ENCODE measurements around the gene BRAF.
A peak's percentile ranks its signal among the peaks of the same experiment; 100 is the strongest.
"Not testable (repeated sequence)": the region's sequence is repeated elsewhere in the genome, so short reads cannot be mapped to it uniquely, and the experiment has no call there.

Gene BRAF

DNA sequence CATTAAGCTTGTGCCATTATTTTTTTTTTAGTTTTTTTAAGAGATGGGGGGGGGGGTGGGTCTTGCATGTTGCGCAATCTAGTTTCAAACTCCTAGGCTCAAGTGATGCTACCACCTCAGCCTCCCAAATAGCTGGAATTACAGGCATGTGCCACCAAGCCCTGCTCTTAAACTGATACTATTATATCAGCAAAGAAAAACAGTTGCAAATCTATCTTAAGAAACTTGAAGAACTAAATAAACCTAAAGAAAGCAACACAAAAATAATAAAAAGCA is 47.5 kb downstream of the BRAF start:
- DNase-seq (ENCODE audit: low read depth in 2 of 2) = no peak

DNA sequence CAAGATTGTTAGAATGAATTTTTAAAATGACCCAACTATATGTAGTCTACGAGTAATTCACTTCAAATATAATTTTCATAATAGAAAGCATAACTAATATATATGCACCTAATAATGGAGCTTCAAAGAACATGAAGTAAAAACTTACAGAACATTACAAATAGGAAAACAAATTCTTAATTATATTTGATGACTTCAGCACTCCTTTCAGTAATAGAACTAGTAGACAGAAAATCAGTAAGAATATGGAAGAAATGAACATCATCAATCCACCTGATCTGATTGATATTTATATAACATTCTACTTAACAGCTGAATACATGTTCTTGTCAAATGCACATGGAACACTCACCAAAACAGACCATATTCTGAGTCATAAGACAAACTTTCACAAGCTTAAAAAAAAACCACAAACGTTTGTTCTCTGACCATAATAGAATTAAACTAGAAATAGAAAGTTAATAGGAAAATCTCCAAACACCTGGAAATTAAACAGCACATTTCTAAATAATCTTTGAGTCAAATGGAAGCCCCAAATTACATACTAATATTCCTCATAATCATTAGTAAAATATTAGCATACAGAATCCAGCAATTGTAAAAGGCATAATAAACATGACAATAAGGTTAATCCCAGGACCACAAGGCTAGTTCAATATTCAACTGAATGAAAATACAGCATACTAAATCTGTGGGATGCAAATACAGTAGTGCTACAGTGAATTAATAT is 48.0 kb downstream of the BRAF start:
- no peak for DNase-seq (ENCODE audit: low read depth in 2 of 2)

DNA sequence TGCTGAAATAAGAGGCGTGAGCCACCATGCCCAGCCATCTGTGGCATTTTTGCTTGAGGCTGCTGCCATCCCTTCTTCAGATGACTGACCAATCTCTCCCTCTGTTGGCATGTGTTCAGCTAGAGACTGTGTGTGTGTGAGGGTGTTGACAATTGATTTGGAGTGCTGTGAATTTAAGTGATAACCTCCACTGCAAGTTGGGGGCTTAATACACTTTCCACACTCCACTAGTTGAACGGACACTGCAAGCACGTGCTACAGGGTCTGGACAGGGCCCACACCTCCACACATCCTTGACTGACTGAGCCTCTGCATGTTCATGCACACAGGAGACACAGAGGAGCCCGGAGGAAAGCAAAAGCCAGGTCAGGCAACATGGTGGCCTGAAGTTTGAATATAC is 51.3 kb downstream of the BRAF start:
- DNase-seq (ENCODE audit: low read depth in 2 of 2) = no peak

DNA sequence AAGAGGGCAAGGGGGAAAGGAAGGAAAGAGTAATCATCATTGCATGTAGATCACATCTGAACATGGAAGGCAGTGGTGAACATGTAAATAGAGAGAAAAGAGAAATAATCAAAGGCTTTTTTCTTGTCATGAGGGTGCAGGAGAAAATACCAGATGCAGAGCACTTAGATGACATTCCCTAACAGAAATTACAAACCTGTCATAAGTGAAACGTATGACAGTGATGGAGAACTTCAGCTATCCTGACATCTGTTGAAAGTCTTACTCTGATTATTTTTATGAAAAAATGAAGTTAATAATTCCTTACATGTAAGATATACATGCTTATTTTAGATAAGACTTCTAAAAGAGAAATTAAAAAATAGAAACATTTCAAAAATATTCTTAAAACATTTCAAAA is 54.7 kb downstream of the BRAF start:
- no peak for DNase-seq (ENCODE audit: low read depth in 2 of 2)

DNA sequence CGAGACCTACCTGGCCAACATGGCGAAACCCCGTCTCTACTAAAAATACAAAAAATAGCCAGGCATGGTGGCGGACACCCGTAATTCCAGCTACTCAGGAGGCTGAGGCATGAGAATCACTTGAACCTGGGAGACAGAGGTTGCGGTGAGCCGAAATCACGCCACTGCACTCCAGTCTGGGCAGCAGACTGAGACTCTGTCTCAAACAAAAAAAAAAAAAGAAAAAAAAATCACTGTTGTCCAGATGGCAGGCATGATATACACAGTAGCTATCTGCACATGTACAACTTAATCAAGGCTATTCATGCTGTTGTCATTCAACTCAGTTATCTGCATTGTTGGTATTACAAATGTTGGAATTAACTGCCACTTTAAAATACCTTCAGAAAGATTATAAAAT is 55.3 kb downstream of the BRAF start:
- no peak for DNase-seq (ENCODE audit: low read depth in 2 of 2)

DNA sequence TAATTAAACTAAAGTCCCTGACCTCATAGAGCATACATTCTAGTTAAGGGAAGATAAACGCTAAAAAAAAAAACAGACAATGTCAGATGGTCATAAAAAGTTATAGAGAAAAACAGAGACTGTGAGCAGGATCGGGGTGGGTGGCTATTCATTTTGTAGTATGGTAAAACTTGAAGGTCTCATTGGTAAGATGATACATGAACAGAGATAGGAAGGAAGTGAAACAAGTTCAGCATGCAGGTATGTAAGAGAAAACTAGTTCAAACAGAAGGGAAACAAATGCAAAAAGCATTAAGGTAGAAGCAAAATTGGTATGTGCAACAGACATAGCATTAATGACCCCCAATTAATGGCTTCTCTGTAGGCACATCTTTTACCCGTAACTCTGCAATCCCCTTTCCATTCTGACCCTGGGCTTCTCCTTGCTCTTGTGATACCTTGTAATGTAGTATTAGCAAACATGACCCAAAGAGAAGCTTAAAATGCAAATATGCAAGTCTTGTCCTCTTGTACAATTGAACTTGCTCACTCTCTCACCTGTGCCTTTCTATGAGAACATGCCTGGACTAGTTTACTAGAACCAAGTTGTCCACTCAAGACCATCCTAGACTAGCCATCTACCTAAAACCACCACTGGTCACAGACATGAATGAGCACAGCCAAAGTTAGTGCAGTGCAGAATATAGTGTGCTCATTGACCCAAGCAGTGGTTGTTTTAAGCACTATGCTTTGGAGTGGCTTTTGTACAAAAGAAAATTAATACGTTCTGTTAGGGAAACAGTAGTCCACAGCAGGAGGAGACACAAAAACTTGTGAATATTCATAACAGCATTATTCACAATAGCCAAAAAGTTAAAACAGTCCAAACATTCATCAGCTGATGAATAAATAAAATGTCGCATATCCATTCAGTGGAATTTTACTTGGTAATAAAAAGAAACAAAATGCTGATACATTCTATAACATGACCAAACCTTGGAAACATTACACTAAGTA is 57.0 kb downstream of the BRAF start:
- DNase-seq (ENCODE audit: low read depth in 2 of 2) = no peak

DNA sequence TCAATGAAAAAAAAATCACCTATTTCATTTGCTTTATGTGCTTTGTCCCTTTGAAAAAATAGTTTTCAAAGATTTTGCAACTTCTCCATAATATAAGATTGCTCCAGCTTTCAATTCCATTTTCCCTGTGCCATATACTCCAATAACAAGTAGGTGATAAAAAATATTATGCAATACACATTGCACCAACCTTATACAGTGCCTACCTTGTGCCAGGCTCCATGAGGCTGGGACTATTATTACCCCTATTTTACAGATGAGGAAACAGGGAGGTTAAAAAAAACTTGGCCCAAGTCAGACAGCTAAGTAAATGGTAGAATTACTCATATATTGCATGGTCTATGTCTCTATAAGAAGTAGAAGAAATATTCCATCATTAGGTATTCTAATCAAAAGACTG is 57.8 kb downstream of the BRAF start:
- DNase-seq (ENCODE audit: low read depth in 2 of 2) = no peak

DNA sequence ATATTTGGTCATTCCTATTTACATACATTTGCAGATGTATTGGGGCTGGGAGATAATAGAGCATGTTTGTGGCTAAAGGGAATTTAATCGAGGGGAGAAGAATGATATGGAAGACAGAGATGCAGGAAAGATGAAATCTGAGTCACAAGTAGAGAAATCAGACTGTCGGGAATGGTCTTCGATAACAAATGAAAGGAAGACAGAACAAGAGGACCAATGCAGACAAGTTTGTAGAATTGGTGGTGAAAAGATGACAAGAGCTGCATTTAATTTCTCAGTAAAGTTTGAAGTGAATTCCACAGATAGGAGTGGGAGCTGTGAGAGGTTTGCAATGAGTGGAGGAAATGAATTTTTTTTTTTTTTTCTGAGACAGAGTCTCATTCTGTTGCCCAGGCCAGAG is 60.0 kb downstream of the BRAF start:
- no peak for DNase-seq (ENCODE audit: low read depth in 2 of 2)

DNA sequence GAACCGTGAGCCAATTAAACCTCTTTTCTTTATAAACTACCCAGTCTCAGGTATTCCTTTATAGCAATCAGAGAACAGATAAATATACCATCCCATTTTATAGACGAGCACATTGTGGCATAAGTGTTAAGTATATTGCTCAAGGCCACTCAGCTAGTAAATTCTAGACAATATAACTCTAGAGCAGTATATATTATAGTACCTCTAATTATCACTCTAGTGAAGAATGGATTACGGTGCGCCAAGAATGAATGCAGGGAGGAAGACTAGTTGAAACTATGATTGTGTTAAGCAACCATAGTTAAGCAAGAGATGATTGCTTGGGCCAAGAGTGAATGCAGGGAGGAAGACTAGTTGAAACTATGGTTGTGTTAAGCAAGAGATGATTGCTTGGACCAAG is 60.9 kb downstream of the BRAF start:
- DNase-seq (ENCODE audit: low read depth in 2 of 2) = no peak

DNA sequence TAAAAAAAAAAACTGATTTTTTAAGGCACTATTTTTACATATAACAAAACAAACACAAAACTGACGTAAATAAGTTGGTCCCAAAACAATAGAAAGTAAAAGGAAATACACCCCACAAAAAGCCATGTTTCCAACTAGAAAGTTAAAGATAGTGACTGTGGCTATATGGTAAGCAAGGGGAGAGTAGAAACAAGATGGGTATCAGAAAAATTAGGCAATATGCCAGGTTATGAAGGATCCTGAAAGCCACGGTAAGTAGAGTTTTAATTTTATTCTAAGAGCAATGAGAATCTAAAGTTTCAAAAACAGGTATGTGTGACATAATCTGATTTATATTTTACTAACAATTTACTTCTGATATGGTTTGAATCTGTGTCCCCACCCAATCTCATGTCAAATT is 61.5 kb downstream of the BRAF start:
- no peak for DNase-seq (ENCODE audit: low read depth in 2 of 2)

DNA sequence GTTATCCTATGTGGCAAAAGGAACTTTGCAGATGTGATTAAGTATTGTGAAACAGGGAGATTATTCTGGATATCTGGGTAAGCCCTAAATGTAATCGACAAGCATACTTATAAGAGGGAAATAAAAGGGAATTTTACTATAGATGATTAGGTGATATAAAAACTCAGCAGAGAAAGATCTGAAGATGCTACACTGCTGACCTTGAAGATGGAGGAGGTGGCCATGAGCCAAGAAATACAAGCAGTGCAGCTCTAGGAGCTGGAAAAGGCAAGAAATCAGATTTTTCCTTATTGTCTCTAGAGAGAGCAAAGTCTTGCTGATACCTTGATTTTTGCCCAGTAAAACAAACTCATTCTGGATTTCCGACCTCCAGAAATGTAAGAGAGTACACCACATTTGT is 67.7 kb downstream of the BRAF start:
- DNase-seq (ENCODE audit: low read depth in 2 of 2) = no peak

DNA sequence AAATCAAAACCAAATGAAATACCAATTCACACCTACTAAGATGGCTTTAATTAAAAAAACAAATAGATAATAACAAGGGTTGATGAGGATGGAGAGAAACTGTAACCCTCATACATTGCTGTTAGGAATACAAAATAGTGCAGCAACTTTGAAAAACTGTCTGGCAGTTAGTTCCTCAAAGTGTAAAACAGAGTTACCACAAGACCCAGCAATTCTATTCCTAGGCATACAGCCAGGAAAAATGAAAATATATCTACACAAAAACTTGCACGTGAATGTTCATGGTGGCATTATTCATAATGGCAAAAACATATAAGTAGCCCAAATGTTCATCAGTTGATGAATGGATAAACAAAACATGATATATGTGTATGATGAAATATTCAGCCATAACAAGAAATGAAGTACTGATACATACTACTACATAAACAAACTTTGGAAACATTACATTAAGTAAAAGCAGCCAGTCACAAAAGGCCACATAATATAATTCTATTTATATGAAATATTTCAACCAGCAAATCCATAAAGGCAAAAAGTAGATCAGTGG is 83.5 kb downstream of the BRAF start:
- DNase-seq (ENCODE audit: low read depth in 2 of 2) = no peak

DNA sequence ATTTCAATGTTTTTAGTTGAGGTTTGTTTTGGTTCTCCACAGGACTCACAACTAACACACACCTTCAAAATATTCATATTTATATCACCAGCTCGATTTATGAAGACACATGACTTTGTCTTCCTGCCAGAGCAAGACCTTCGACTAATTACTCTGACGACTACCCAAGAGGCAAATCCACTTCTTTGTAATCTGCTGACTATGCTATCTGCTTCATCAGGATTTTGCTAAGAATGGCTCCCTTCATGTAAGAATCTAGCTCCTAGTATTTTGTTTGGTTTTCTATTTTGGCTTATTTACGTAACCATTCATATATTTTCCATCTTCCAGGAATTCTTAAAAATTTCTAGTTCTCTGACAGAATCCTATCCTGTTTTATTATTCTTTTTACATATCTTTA is 93.0 kb downstream of the BRAF start:
- no peak for DNase-seq (ENCODE audit: low read depth in 2 of 2)

DNA sequence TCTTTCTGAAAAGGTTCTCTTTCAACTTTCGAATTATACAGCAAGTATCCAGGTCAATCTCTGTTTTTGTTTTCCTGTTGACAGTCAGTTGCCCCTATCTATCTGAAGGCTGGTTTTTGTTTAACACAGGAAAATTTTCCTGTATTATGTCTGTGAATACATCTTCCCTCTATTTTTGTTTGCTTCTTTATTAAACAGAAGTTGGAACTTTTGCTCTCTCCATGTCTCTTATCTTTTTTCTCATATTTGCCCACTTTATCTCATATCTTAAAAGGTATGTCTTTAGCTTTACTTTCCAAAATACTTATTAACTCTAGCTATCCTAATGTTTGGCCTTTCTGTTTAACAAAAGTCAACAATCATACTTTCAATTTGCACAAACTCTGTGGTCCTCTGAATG is 95.0 kb downstream of the BRAF start:
- no peak for DNase-seq (ENCODE audit: low read depth in 2 of 2)

DNA sequence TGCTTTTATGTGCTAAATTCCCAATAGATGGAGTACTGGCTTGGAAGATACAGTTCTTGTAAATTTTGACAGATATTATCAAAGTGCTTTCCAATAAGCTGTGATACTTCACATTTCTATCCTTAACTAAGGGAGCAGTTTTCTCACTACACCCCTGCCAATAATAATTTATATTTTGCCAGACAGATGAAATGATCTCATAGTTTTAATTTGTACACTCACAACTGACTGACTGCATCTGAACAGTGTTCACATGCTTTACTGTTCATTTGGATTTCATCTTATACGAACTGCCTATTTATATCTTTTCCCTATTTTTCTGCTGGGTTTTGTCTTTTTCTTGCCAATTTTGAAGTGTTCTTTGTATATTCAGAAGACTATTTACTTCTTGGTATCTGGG is 96.0 kb downstream of the BRAF start:
- DNase-seq (ENCODE audit: low read depth in 2 of 2) = no peak

DNA sequence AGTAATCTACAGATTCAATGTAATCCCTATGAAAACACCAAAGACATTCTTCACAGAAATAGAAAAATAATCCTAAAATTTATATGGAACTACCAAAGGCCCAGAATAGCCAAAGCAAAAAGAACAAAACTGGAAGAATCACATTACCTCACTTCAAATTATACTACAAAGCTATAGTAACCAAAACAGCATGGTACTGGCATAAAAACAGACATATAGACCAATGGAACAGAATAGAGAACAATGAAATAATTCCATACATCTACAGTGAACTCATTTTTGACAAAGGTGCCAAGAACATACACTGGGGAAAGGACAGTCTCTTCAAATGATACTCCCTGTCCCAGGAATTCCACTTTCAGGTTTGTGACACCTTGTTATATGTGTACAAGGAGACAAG is 107.3 kb downstream of the BRAF start:
- not testable (repeated sequence) for DNase-seq (ENCODE audit: low read depth in 2 of 2)

DNA sequence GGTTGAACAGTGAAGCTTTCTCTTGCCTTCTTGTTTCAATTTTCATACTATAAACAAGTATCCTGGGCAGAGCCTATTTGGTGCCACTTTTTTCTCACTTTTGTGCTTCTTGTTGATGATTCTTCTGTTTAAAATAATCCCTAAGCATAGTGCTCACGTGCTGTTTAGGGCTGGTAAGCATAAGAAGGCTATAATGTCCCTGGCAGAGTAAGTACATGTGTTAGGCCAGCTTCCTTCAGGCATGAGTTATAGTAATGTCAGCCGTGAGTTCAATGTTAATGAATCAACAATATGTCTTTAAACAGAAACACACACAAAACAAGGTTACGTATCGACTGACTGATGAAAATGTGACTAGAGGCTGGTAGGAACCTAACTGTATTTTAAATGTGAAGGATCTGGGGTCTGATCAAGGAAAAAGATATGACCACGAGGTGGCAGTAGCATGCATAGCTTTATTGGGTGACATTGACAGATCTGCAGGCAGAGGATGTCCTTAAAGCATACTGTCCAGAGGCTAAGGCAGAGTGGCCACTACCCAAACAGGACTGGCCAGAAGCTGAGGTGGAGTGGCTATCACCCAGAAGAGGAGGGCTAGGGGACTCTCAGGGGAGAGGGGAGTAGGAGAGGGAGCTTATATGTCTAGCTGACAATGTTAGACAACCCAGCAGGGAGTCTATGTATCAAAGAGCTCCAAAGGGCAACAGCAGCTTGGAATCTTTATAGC is 113.7 kb downstream of the BRAF start:
- peak; percentile 30 to 35 for DNase-seq (ENCODE audit: low read depth in 2 of 2)

DNA sequence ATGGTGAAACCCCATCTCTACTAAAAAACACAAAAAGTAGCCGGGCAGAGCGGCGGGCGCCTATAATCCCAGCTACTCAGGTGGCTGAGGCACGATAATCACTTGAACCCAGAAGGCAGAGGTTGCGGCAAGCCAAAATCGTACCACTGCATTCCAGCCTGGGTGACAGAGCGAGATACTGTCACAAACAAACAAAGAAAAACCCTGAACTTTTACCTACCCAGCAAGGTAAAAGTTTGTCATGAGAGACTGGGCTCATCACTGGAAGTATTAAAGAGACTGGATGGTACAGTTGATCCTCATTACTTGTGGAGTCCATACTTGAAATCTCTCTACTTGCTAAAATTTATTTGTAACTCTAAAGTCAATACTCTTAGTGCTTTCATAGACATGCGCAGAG is 114.3 kb downstream of the BRAF start:
- DNase-seq (ENCODE audit: low read depth in 2 of 2) = no peak

DNA sequence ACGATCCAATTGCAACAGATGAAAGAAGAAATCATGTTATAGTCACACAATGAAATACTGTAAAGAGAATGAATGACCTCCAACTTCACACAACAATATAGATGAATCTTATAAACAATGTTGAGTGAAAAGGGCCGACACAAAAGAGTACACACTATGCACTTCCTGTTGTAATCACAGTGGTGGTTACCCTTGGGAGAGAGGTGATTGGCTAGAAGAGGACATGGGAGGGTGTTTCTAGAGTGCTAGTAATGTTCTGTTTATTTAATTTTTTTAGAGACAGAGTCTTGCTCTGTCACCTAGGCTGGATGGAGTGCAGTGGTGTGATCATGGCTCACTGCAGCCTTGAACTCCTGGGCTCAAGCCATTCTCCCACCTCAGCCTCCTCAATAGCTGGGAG is 145.8 kb downstream of the BRAF start:
- DNase-seq (ENCODE audit: low read depth in 2 of 2) = no peak

DNA sequence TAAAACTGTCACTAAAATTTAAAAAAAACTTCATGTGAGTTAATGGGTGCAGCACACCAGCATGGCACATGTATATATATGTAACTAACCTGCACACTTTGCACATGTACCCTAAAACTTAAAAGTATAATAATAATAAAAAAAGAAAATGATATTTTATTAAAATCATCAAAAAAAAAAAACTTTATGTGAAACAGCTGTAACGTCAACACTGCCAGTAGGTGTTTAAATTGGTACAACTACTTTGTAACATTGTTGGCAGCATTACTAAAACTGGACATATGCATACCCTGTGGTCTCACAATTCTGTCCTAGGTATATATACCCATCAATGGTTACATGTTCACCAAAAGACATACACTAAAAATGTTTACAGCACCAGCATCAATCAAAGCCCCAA is 146.2 kb downstream of the BRAF start:
- no peak for DNase-seq (ENCODE audit: low read depth in 2 of 2)

DNA sequence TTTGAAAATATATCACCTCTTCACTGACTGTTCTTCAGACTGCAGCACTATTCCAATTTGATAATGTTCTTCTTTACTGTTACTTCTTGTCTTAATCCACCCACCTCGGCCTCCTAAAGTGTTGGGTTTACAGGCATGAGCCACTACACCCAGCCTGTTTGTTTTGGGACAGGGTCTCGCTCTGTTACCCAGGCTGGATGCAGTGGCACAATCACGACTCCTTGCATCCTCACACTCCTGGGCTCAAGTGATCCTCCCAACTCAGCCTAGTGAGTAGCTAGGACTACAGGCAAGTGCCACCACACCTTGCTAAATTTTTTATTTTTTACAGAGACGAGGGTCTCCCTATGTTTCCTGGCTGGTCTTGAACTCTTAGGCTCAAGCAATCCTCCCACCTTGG is 150.4 kb downstream of the BRAF start:
- DNase-seq (ENCODE audit: low read depth in 2 of 2) = no peak

DNA sequence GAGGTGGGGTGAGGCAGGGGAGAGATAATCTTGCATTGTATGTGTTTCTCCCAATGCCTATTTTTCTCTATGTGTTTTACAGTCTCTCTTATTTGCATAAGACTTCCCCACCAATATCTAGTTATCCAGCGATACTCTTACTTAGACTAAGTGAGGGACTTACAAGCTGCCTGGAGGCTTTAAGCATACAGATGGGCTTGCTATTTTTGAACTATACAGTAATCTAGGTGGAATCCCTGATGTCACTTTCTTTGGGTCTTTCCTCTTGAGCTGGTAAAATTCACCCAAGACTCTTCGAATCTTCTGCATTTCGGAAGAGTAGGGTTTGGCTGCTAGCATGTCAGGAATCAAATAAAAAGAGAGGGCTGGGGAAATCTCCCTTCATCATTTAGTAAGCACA is 151.6 kb downstream of the BRAF start:
- DNase-seq (ENCODE audit: low read depth in 2 of 2) = no peak

Data from activated CD8-positive, alpha-beta memory T cell treated with anti-CD3 and anti-CD28 coated beads for 4 hours (primary cell).